Naive thymus-derived CD8-positive, alpha-beta T cell (primary cell): ENCODE results near the gene ZP3. TPM values are rescaled to one million over a fixed set of nuclear protein-coding genes. Genes with fewer than 3 reads are reported as not detected.
"Not testable (repeated sequence)": the region's sequence is repeated elsewhere in the genome, so short reads cannot be mapped to it uniquely, and the experiment has no call there.

ENCODE experiments used
- ATAC-seq, 2 donors: fragments of 150-1000 bp; cut with Tn5 transposase in 1 of 2; sonication (Bioruptor Pico), chemical (Tn5 transposase) in 1 of 2; 1 replicate in 1 of 2; 2 replicates in 1 of 2; pipeline ENCODE4 v1.10.0; 2021; ENCODE audit warnings: mild to moderate bottlenecking in 2 of 2, moderate library complexity in 2 of 2
- POLR2A ChIA-PET: fragments of 350-600 bp; sonication (Branson Sonifier 250); formaldehyde crosslinking; loops from one replicate; lab custom pipeline; 2021; ENCODE audit warnings: antibody characterized with exemption; lab: Charles Lee
- DNase-seq, 10 donors: peaks; one replicate each; pipeline versions ENCODE4 v3.0.0 to v3.0.0-alpha.2; 2020 to 2022
- H3K27ac Mint-ChIP-seq, 10 donors: one replicate each; pipeline ENCODE4 v1.8.0; 2020 to 2022; ENCODE audit warnings: mild to moderate bottlenecking in 10 of 10, mixed read lengths in 10 of 10, moderate library complexity in 4 of 10, inconsistent platforms in 1 of 10
- H3K27me3 Mint-ChIP-seq, 5 donors: one replicate each; pipeline ENCODE4 v1.8.0; 2021 to 2022; ENCODE audit warnings: mixed read lengths in 5 of 5
- H3K36me3 Mint-ChIP-seq, 3 donors: one replicate each; pipeline ENCODE4 v1.8.0; 2020 to 2022; ENCODE audit warnings: mixed read lengths in 3 of 3, mild to moderate bottlenecking in 2 of 3, inconsistent platforms in 1 of 3
- H3K4me1 Mint-ChIP-seq, 4 donors: one replicate each; pipeline ENCODE4 v1.8.0; 2021 to 2022; ENCODE audit warnings: mixed read lengths in 4 of 4
- H3K4me3 Mint-ChIP-seq, 10 donors: one replicate each; pipeline ENCODE4 v1.8.0; 2020 to 2022; ENCODE audit warnings: mild to moderate bottlenecking in 10 of 10, mixed read lengths in 10 of 10, moderate library complexity in 6 of 10, inconsistent platforms in 1 of 10
- H3K9me3 Mint-ChIP-seq, 9 donors: one replicate each; pipeline ENCODE4 v1.8.0; 2020 to 2022; ENCODE audit warnings: mixed read lengths in 9 of 9, mild to moderate bottlenecking in 3 of 9, inconsistent platforms in 1 of 9, moderate library complexity in 1 of 9
- polyA plus RNA-seq, 3 donors: library from polyadenylated mRNA; unstranded; fragments of 300-500 nt; fragmentation: Illumina TruSeq; gene quantifications; one replicate each; pipeline ENCODE4 v1.2.3, GENCODE V29; 2021
- total RNA-seq, 8 experiments: library from RNA in 2 of 8; stranded (reverse) in 2 of 8; gene quantifications; one replicate each; pipeline ENCODE4 v1.2.3 and lab custom pipeline; 2021 to 2026

Gene ZP3
- total and polyA plus RNA-seq, 5 experiments from 2014 or later, result 2.3 to 12.4 (median 5.7) TPM

DNA sequence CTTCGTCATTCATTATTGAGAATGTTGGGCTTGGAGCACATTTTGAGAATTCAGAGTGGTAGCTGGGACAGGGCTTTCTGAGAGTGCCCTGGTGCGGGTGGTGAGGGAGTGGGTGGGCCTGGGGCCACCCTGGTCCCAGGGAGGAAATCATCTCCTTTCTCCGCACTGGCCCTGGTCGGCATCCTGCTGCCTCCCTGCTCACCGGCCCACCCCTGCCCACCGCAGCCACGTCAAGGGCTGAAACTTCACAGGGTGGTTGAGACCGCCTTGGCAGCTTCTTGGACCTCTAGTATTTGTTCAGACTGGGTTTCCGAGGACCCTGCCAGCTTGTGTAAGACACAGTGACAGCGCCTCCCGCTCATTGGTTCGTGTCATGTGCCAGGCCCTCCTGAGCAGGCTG, 59.7 kb downstream of the ZP3 start:
- H3K27ac Mint-ChIP-seq, H3K9me3 Mint-ChIP-seq, POLR2A ChIA-PET, H3K4me3 Mint-ChIP-seq, H3K4me1 Mint-ChIP-seq, DNase-seq, ATAC-seq, H3K27me3 Mint-ChIP-seq: not testable (repeated sequence)
- peaks cover 0 to 25% (median 4%) of the 10 kb centered on the region in 3 donors for H3K36me3 Mint-ChIP-seq

DNA sequence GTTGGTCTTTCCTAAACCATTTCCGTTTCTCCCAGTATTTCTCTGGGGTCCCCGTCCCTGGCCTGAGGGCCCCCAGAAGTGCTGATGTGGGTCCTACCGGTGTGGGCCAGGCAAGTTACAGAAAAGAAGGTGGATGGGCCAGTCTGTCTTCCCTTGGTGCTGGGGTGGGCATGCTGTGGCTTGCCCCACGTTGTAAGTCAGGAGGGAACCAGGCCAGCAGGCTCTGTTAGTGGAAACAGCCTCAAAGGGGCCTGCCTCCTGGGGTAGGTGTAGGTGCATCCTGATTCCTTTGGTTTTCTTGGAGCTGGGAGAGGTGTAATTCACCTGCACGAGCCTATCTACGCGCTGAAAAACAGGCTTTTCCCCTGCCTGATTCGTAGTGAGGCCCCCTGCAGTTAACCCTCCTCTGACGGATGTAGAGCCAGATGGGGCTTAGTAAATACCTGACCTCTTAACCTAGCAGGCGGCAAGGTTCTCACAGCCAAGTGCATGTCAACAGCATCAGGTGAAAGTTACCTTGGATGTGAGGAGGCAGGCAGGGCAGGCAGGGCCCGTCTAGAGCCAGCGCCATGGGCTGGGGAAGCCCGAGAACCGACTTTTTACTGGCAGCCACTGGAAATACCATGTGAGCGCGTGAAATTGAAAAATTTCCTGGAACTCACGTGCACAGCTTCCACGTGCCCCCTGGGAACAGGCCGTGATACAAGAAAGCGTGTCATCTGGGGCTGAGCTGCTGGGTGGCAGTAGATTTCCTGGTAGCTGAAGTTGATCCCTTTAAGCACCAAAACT, 61.3 kb downstream of the ZP3 start:
- not testable (repeated sequence) for H3K9me3 Mint-ChIP-seq, H3K4me1 Mint-ChIP-seq, H3K27me3 Mint-ChIP-seq
- peak in 1 of 10 donors; percentile 24 for DNase-seq
- peak; percentile 29 to 43 for ATAC-seq
- H3K4me3 Mint-ChIP-seq, result peak overlapping the region in 1 of 10 donors; percentile 45
- H3K36me3 Mint-ChIP-seq, result peaks cover 0 to 20% (median 4%) of the 10 kb centered on the region in 3 donors
- H3K27ac Mint-ChIP-seq, result peak overlapping the region in 2 of 10 donors; percentile 79 to 91
- POLR2A ChIA-PET, result interaction anchor here (0.6 kb wide), 1 partner anchor 92 kb away, joined by 3 read pairs; no protein-coding TSS in a partner anchor

GRCh38 chr7:76486618-76487017, 61.9 kb downstream of the ZP3 start:
- peak overlapping the region in 9 of 10 donors; percentile 8 to 81 (median 59) for H3K4me3 Mint-ChIP-seq
- H3K27ac Mint-ChIP-seq, result peak overlapping the region in 9 of 10 donors; percentile 79 to 93 (median 87)
- not testable (repeated sequence) for H3K27me3 Mint-ChIP-seq, H3K9me3 Mint-ChIP-seq, H3K4me1 Mint-ChIP-seq
- DNase-seq (peak in 8 of 10 donors; percentile 5 to 58 (median 35)), ATAC-seq (peak; percentile 96 to 98)
- H3K36me3 Mint-ChIP-seq, result peaks cover 0 to 17% (median 4%) of the 10 kb centered on the region in 3 donors
- POLR2A ChIA-PET, result interaction anchor here (0.6 kb wide), 1 partner anchor 92 kb away, joined by 3 read pairs; no protein-coding TSS in a partner anchor

DNA sequence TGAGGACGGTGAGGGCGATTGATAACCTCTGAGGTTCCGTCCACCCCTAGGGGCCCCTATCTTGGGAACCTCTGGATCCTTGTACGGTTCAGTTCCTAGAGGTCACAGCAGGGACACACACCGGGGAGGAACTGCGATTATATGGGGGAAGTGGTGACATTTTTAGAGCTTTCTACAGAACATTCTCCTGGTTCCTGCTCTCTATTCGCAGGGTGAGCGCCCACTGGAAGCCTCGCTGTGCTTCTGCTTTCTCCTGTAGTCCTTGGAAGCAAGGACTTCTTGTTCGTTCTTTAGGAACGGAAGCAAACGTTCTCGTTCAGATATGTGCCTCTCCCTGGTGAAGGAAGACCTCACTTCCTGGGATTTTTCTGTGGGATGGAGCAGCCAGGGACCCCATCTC, 63.2 kb downstream of the ZP3 start:
- H3K4me1 Mint-ChIP-seq, ATAC-seq, H3K4me3 Mint-ChIP-seq, H3K27me3 Mint-ChIP-seq, H3K36me3 Mint-ChIP-seq, POLR2A ChIA-PET, DNase-seq, H3K9me3 Mint-ChIP-seq: not testable (repeated sequence)
- H3K27ac Mint-ChIP-seq, result peak overlapping the region in 1 of 10 donors; percentile 40

Other genes with a start within 250 kb of the ZP3 start
- gene SRRM3, start 223.1 kb upstream of the ZP3 start, total RNA-seq, result not detected
- gene SRRM3, start 223.1 kb upstream of the ZP3 start, polyA plus RNA-seq, result not detected
- gene HSPB1, start 122.3 kb upstream of the ZP3 start, total RNA-seq, result 10 to 100 TPM; 48.5 to 49.4 TPM
- gene HSPB1, start 122.3 kb upstream of the ZP3 start, polyA plus RNA-seq, result 100 to 1,000 TPM in 2 of 3 donors, 10 to 100 TPM in 1; 96.4 to 128 (median 125) TPM
- 10 to 100 TPM; 36.5 to 38.2 TPM for gene YWHAG, start 66.0 kb upstream of the ZP3 start, total RNA-seq
- gene YWHAG, start 66.0 kb upstream of the ZP3 start, polyA plus RNA-seq, result 1 to 10 TPM; 1.4 to 1.9 (median 1.7) TPM
- gene SSC4D, start 15.3 kb upstream of the ZP3 start, total RNA-seq, result not detected
- gene SSC4D, start 15.3 kb upstream of the ZP3 start, polyA plus RNA-seq, result under 1 TPM in 2 of 3 donors, not detected in 1; 0.62 to 0.85 TPM
- gene DTX2, start 36.8 kb downstream of the ZP3 start, total RNA-seq, result 10 to 100 TPM; 39.0 to 43.7 TPM
- 10 to 100 TPM in 2 of 3 donors, 1 to 10 TPM in 1; 6.6 to 13.5 (median 12.7) TPM for gene DTX2, start 36.8 kb downstream of the ZP3 start, polyA plus RNA-seq
- 1 to 10 TPM; 7.3 to 8.4 TPM for gene UPK3B, start 85.6 kb downstream of the ZP3 start, total RNA-seq
- not detected for gene UPK3B, start 85.6 kb downstream of the ZP3 start, polyA plus RNA-seq
- gene SPDYE16, start 118.3 kb downstream of the ZP3 start, total RNA-seq, result under 1 TPM; 0.26 to 0.69 TPM
- not detected for gene SPDYE16, start 118.3 kb downstream of the ZP3 start, polyA plus RNA-seq
- gene POMZP3, start 202.3 kb downstream of the ZP3 start, total RNA-seq, result 10 to 100 TPM; 19.7 to 20.5 TPM
- 10 to 100 TPM in 1 of 3 donors, 1 to 10 TPM in 2; 1.6 to 14.3 (median 3.5) TPM for gene POMZP3, start 202.3 kb downstream of the ZP3 start, polyA plus RNA-seq